Muscle layer of duodenum (tissue), 2 donors: ENCODE results near the gene U2AF2.
A peak's percentile ranks its signal among the peaks of the same experiment; 100 is the strongest.

Experiments used
- H3K27ac ChIP-seq: one replicate; pipeline ENCODE4 v1.7.0; 2013; ENCODE audit warnings: mild to moderate bottlenecking, low read length
- H3K27me3 ChIP-seq: one replicate; pipeline ENCODE4 v1.7.0; 2013; ENCODE audit warnings: low read depth, mild to moderate bottlenecking, control low read depth, low read length
- H3K36me3 ChIP-seq, 2 donors: one replicate each; pipeline ENCODE4 v1.7.0; 2013; ENCODE audit warnings: low read length in 2 of 2, control low read depth in 1 of 2, mild to moderate bottlenecking in 1 of 2; ENCODE audit not compliant: insufficient read depth in 2 of 2, control insufficient read depth in 1 of 2
- H3K4me1 ChIP-seq, 2 donors: one replicate each; pipeline ENCODE4 v1.7.0; 2013; ENCODE audit warnings: low read length in 2 of 2, mild to moderate bottlenecking in 2 of 2, control low read depth in 1 of 2, moderate library complexity in 1 of 2; ENCODE audit not compliant: insufficient read depth in 2 of 2, control insufficient read depth in 1 of 2
- H3K4me3 ChIP-seq, 2 donors: one replicate each; pipeline ENCODE4 v1.7.0; 2013; ENCODE audit warnings: low read length in 2 of 2, low read depth in 1 of 2, mild to moderate bottlenecking in 1 of 2
- H3K9me3 ChIP-seq, 2 donors: one replicate each; pipeline ENCODE4 v1.7.0; 2013; ENCODE audit warnings: low read length in 2 of 2, control low read depth in 1 of 2, mild to moderate bottlenecking in 1 of 2; ENCODE audit not compliant: control insufficient read depth in 1 of 2
- donor health status: healthy.

Gene U2AF2

GRCh38 chr19:55680339-55681130 is 25.7 kb downstream of the U2AF2 start:
- H3K4me3 ChIP-seq = no peak overlapping the region
- H3K4me1 ChIP-seq = peaks cover 22 to 35% of the 10 kb centered on the region in 2 donors
- H3K36me3 ChIP-seq = peaks cover 26 to 49% of the 10 kb centered on the region in 2 donors
- no peaks in the 10 kb centered on the region for H3K9me3 ChIP-seq
- H3K27me3 ChIP-seq = no peaks in the 10 kb centered on the region
- H3K27ac ChIP-seq = no peak overlapping the region

DNA sequence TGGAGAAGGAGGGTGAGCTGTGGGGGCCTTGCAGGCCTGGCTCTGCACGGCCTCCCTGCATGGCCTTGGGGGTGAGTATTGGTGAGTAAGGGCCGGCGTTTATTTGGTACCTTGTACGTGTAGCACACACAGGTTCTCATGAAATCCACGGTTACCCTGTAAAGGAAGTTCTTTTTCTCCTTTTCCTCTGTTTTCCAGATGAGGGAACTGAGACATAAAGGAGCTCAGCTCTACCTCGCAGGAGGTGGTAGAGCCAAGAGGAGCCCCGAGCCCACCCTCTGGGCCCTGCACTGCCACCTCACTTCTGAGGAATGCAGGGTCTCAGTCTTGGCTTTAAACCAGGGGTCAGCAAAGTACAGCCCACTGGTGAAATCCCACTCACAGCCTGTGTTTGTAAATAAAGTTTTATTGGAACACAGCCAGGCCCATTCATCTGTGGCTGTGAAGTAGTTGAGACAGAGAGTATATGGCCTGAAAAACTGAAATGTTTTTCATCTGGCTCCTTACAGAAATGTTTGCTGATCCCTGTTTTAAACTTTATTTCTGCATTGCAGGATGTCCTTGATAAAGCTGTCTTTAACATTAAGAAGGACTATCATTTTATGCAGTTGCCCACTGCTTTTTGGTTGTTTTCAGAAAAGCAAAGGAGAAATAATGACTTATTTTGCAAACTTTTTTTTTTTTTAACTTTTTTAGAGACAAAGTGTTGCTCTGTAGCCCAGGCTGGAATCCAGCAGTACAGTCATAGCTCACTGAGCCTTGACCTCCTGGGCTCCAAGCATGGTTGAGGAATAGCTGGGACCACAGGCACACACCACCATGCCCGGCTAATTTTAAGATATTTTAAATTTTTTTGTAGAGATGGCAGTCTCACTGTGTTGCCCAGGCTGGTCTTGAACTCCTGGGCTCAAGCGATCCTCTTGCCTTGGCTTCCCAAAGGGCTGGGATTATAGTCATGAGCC is 26.6 kb downstream of the U2AF2 start:
- Histone ChIP-seq H3K4me1 (peaks cover 15 to 26% of the 10 kb centered on the region in 2 donors), H3K27me3 (no peaks in the 10 kb centered on the region), H3K4me3 (no peak overlapping the region), H3K9me3 (no peaks in the 10 kb centered on the region), H3K27ac (no peak overlapping the region), H3K36me3 (peaks cover 30 to 56% of the 10 kb centered on the region in 2 donors)

DNA sequence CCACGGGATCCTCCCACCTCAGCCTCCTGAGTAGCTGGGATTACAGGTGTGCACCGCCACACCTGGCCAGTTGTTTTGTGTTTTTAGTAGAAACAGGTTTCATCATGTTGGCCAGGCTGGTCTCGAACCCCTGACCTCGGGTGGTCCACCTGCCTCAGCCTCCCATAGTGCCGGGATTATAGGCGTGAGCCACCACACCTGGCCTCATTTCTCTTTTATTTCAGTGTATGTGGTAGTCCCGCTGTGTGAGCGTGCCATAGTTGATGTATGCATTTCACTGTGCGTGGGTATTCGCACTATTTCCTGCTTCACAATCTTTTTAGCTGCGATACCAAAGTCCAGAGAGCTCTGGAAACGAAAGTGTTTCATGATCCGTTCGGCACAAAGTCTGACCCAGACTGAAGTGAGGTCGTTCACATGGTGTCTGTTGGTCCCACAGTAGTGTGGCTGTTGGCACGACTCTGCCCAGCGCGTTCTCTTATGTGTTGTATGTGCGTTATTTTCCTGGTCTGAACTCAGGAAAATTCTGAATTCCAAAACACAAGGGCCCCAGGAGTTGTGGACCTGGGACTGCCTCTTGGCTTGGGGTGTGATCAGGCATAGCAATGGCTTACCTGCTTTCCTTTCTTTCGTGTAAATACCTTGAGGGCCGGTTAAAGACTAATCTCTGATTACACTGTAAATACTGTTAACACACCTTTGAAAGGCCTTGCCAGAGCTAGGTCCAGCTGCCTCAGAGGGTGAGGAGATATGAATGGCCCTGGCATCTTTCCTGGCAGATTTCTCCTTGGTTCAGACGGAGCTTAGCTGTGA is 28.8 kb downstream of the U2AF2 start:
- no peak overlapping the region for H3K4me3 ChIP-seq
- peak overlapping the region; percentile 60 for H3K27ac ChIP-seq
- H3K9me3 ChIP-seq = no peaks in the 10 kb centered on the region
- peaks cover 24 to 55% of the 10 kb centered on the region in 2 donors for H3K36me3 ChIP-seq
- peaks cover 0 to 12% of the 10 kb centered on the region in 2 donors for H3K4me1 ChIP-seq
- H3K27me3 ChIP-seq = no peaks in the 10 kb centered on the region

DNA sequence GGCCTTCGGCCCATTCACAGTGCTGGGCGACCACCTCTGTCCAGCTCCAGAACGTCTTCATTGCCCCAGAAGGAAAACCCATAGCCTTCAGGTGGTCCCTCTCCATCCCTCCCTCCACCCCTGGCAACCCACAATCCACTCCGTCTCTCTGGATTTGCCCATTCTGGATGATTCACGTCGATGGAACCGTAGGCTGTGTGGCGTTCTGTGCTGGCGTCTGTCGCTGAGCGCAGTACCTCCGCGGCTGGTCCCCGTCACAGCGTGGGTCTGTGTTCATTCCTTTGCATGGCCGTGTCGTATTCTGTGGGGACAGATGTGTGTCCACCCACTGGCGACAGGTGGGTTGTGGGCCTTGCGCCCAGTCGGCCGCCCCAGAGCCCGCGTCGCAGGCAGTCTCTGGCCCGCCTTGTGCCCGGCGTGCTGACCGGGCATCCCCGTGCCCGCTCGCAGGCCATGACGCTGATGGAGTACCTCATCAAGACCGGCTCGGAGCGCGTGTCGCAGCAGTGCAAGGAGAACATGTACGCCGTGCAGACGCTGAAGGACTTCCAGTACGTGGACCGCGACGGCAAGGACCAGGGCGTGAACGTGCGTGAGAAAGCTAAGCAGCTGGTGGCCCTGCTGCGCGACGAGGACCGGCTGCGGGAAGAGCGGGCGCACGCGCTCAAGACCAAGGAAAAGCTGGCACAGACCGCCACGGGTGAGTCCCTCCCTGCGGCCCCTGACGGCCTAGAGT is 30.3 kb downstream of the U2AF2 start:
- Histone ChIP-seq H3K4me1 (peaks cover 0 to 5% of the 10 kb centered on the region in 2 donors), H3K27me3 (no peaks in the 10 kb centered on the region), H3K36me3 (peaks cover 16 to 56% of the 10 kb centered on the region in 2 donors), H3K4me3 (no peak overlapping the region), H3K27ac (peak overlapping the region; percentile 60), H3K9me3 (no peaks in the 10 kb centered on the region)

DNA sequence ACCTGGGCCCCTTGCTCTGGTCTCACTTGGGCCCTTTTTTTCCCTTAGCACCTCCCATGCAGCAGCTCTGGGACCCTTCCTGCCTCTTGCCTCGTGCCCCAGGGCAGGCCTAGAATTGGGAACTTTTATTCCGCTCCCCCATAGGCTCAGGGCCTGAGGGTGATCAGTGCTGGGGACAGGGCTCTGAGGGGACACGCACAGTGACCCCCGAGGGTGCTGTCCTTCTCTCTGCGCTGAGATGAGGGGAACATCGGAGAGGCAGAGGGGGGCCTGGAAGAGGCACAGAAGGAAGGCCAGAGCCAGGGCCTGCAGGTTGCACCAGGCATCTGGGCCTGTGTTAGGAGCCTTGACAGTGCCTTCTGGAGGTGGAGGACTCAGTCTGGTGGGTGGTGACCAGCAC is 30.9 kb downstream of the U2AF2 start:
- Histone ChIP-seq H3K4me3 (no peak overlapping the region), H3K9me3 (no peaks in the 10 kb centered on the region), H3K27ac (no peak overlapping the region), H3K4me1 (peaks cover 0 to 5% of the 10 kb centered on the region in 2 donors), H3K27me3 (no peaks in the 10 kb centered on the region), H3K36me3 (peaks cover 16 to 56% of the 10 kb centered on the region in 2 donors)

DNA sequence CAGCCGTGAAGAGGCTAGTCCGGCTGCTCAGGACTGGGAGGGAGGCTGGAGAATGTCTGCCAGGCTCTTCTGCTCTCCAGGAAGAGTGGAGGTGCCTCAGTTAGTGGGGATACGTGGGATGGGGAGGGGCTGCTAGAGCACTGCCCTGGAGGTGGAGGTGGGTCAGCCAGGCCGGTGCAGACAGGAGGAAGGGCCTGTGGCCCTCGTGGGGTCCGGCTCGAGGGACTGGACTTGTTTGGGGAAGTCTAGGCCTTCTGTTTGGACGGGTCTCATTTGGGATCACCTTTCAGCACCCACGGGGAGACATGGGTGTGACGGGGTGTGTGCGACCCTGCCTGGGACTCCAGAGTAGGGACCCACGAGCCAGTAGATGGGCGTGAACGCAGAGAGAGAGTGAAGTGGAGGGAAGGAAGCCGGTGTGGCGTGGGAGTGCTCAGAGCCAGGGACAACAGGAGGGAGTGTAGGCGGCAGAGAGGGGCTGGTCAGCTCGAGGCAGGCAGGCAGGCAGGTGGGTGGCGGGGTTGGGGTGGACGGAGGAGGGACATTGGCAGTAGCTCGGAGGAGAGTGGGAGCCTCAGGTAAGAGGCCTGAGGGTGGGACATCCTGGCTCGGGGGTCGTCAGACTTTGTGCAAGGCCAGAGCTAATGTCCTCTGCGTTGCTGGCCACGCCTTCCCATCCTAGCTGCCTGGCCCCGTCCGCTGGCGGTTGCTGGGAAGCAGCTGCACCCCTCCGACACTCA is 31.6 kb downstream of the U2AF2 start:
- H3K9me3 ChIP-seq = no peaks in the 10 kb centered on the region
- H3K27ac ChIP-seq = no peak overlapping the region
- H3K4me1 ChIP-seq = peaks cover 0 to 5% of the 10 kb centered on the region in 2 donors
- H3K4me3 ChIP-seq = no peak overlapping the region
- H3K27me3 ChIP-seq = no peaks in the 10 kb centered on the region
- peaks cover 16 to 56% of the 10 kb centered on the region in 2 donors for H3K36me3 ChIP-seq

GRCh38 chr19:55687281-55688201 is 32.7 kb downstream of the U2AF2 start:
- H3K9me3 ChIP-seq = no peaks in the 10 kb centered on the region
- H3K36me3 ChIP-seq = peaks cover 16 to 66% of the 10 kb centered on the region in 2 donors
- H3K27ac ChIP-seq = peak overlapping the region; percentile 8
- H3K27me3 ChIP-seq = no peaks in the 10 kb centered on the region
- no peak overlapping the region for H3K4me3 ChIP-seq
- H3K4me1 ChIP-seq = peaks cover 0 to 5% of the 10 kb centered on the region in 2 donors

- Histone ChIP-seq H3K27me3 (no peaks in the 10 kb centered on the region), H3K36me3 (peaks cover 23 to 72% of the 10 kb centered on the region in 2 donors), H3K4me3 (no peak overlapping the region), H3K4me1 (peaks cover 0 to 5% of the 10 kb centered on the region in 2 donors), H3K27ac (peak overlapping the region; percentile 8), H3K9me3 (no peaks in the 10 kb centered on the region)
Measured at GRCh38 chr19:55688422-55689218, 33.8 kb downstream of the U2AF2 start.
